A549 (cell line): ENCODE data around the gene NCOA7. TPM values are rescaled to one million over a fixed set of nuclear protein-coding genes. Genes with fewer than 3 reads are reported as not detected.

Source experiments
- ATAC-seq, 2 experiments: fragments of 200-7000 bp in 1 of 2; fragments of >200 bp in 1 of 2; cut with Nextera tagmentation in 1 of 2; cut with Tn5 transposase in 1 of 2; 3 replicates each; pipeline versions ENCODE4 v1.8.0 to v1.9.1; 2018 to 2020; ENCODE audit warnings: mild to moderate bottlenecking in 1 of 2, moderate library complexity in 1 of 2
- CTCF ChIA-PET: fragments of 300-600 bp; sonication (Branson Sonifier 250); formaldehyde crosslinking; extraction: SDS; loops from one replicate; lab custom pipeline; 2021; ENCODE audit warnings: antibody characterized with exemption, inconsistent platforms; lab: Yijun Ruan, JAX
- POLR2A ChIA-PET: fragments of 350-600 bp; formaldehyde crosslinking; extraction: SDS; loops from one replicate; lab custom pipeline; 2021; ENCODE audit warnings: antibody characterized with exemption, inconsistent platforms; lab: Yijun Ruan, JAX
- DNase-seq, 2 experiments: peaks; one replicate each; pipeline versions ENCODE4 v3.0.0 to v3.0.0-alpha.2; 2011 to 2016; ENCODE audit warnings: low read depth in 1 of 2, low spot score in 1 of 2
- FAIRE-seq: peaks from 2 replicates; lab custom pipeline; 2011; peaks lifted over from hg19 to GRCh38; lab: Jason Lieb, UNC
- H3K27ac ChIP-seq, 2 experiments: fragments of >200 bp; sonication (Bioruptor Twin); formaldehyde crosslinking; 3 replicates each; pipeline ENCODE4 v1.5.1; 2016 to 2017
- H3K4me1 ChIP-seq: fragments of >200 bp; sonication (Bioruptor Twin); formaldehyde crosslinking; 3 replicates; pipeline ENCODE4 v1.6.1; 2016
- H3K4me2 ChIP-seq: fragments of >200 bp; sonication (Bioruptor Twin); formaldehyde crosslinking; 3 replicates; pipeline ENCODE4 v1.6.1; 2016
- H3K4me3 ChIP-seq: fragments of >200 bp; sonication (Bioruptor Twin); formaldehyde crosslinking; 3 replicates; pipeline ENCODE4 v1.5.1; 2016
- H3K9me3 ChIP-seq: fragments of >200 bp; sonication (Bioruptor Twin); formaldehyde crosslinking; 3 replicates; pipeline ENCODE4 v1.6.1; 2016
- BHLHE40 ChIP-seq: IDR thresholded peaks from 2 replicates; pipeline ENCODE4 v1.6.1; 2012; ENCODE audit warnings: low read depth, low read length, inconsistent platforms
- CBX8 ChIP-seq: fragments of 200-600 bp; sonication (generic); IDR thresholded peaks from 2 replicates; pipeline ENCODE4 v1.6.1; 2016
- CEBPB ChIP-seq, 2 experiments: fragments of >200 bp in 1 of 2; sonication (Bioruptor Twin) in 1 of 2; formaldehyde crosslinking in 1 of 2; IDR thresholded peaks; 2 replicates each; pipeline ENCODE4 v1.6.1; 2012 to 2016
- CHD2 ChIP-seq: fragments of 150-350 bp; IDR thresholded peaks from 2 replicates; pipeline ENCODE4 v1.6.1; 2014; ENCODE audit warnings: low read length; ENCODE audit not compliant: partially characterized antibody
- CHD4 ChIP-seq: fragments of 200-600 bp; sonication (generic); IDR thresholded peaks from 2 replicates; pipeline ENCODE4 v1.6.1; 2016; ENCODE audit warnings: antibody characterized with exemption, mild to moderate bottlenecking, borderline replicate concordance
- EHF ChIP-seq: fragments of 250-450 bp; sonication (Bioruptor Pico); IDR thresholded peaks from 2 replicates; pipeline ENCODE4 v1.5.0; 2020; ENCODE audit warnings: mild to moderate bottlenecking
- EHMT2 ChIP-seq: fragments of 200-600 bp; sonication (generic); IDR thresholded peaks from 2 replicates; pipeline ENCODE4 v1.6.1; 2016; ENCODE audit warnings: antibody characterized with exemption, low read depth, mild to moderate bottlenecking, moderate library complexity
- EP300 ChIP-seq, 2 experiments: fragments of >200 bp; sonication (Bioruptor Twin); formaldehyde crosslinking; IDR thresholded peaks; 2 replicates in 1 of 2; 3 replicates in 1 of 2; pipeline ENCODE4 v1.6.1; 2016 to 2017
- ESRRA ChIP-seq: fragments of 150-350 bp; IDR thresholded peaks from 2 replicates; pipeline ENCODE4 v1.6.1; 2014; ENCODE audit warnings: mild to moderate bottlenecking, low read length, borderline replicate concordance
- FOXS1 ChIP-seq: fragments of 250-450 bp; sonication (Bioruptor Pico); IDR thresholded peaks from 2 replicates; pipeline ENCODE4 v1.5.0; 2020; ENCODE audit warnings: mild to moderate bottlenecking, moderate library complexity
- GATA3 ChIP-seq: IDR thresholded peaks from 2 replicates; pipeline ENCODE4 v1.6.1; 2012; ENCODE audit warnings: borderline replicate concordance
- HDAC2 ChIP-seq: fragments of 200-600 bp; sonication (generic); IDR thresholded peaks from 2 replicates; pipeline ENCODE4 v1.6.1; 2016
- HOXB13 ChIP-seq: fragments of 250-450 bp; sonication (Bioruptor Pico); IDR thresholded peaks from 2 replicates; pipeline ENCODE4 v1.5.0; 2020; ENCODE audit warnings: low read depth, mild to moderate bottlenecking, moderate library complexity
- HOXB5 ChIP-seq: fragments of 250-450 bp; sonication (Bioruptor Pico); IDR thresholded peaks from 2 replicates; pipeline ENCODE4 v1.5.0; 2020; ENCODE audit warnings: mild to moderate bottlenecking, moderate library complexity
- JUNB ChIP-seq: fragments of >200 bp; sonication (Bioruptor Twin); formaldehyde crosslinking; IDR thresholded peaks from 2 replicates; pipeline ENCODE4 v1.6.1; 2016
- KDM5A ChIP-seq: fragments of 200-600 bp; sonication (generic); IDR thresholded peaks from 2 replicates; pipeline ENCODE4 v1.6.1; 2016; ENCODE audit warnings: antibody characterized with exemption, mild to moderate bottlenecking
- MAZ ChIP-seq: fragments of 150-350 bp; IDR thresholded peaks from 2 replicates; pipeline ENCODE4 v1.6.1; 2014; ENCODE audit warnings: antibody characterized with exemption, low read depth, low read length, borderline replicate concordance
- NPAS2 ChIP-seq: fragments of 250-450 bp; sonication (Bioruptor Pico); IDR thresholded peaks from 2 replicates; pipeline ENCODE4 v1.8.0; 2022; ENCODE audit warnings: mild to moderate bottlenecking, moderate library complexity, borderline replicate concordance
- POLR2AphosphoS2 ChIP-seq: conservative IDR thresholded peaks from 2 replicates; pipeline ENCODE4 v1.6.1; 2012; ENCODE audit warnings: low read length, improper control_type of control experiment, inconsistent platforms
- RFX5 ChIP-seq: fragments of 450-650 bp; IDR thresholded peaks from 2 replicates; pipeline ENCODE4 v1.7.1; 2014; ENCODE audit warnings: antibody characterized with exemption, mild to moderate bottlenecking, moderate library complexity
- TFCP2L1 ChIP-seq: fragments of 250-450 bp; sonication (Bioruptor Pico); IDR thresholded peaks from 2 replicates; pipeline ENCODE4 v1.5.0; 2021; ENCODE audit warnings: mild to moderate bottlenecking
- TP53 ChIP-seq: fragments of 250-450 bp; sonication (Bioruptor Pico); IDR thresholded peaks from 2 replicates; pipeline ENCODE4 v1.5.0; 2021; ENCODE audit warnings: mild to moderate bottlenecking, moderate library complexity
- WGBS: methylation state at CpG from one replicate; pipeline ENCODE4 v1.1.6; 2017; ENCODE audit errors: missing lambda C conversion rate; 5-methylcytosine and 5-hydroxymethylcytosine counted together
- polyA plus RNA-seq, 4 experiments: library from polyadenylated mRNA; depleted of rRNA in 3 of 4; stranded (reverse); fragments of >200 nt; fragmentation: RNase III in 1 of 4; extraction: RNeasy Plus Mini Kit Qiagen cat#74134 plus additional on column Dnase treatment in 1 of 4; gene quantifications; 2 replicates in 3 of 4; 3 replicates in 1 of 4; pipeline ENCODE4 v1.2.3, GENCODE V29; 2011 to 2017
- TF ChIP-seq, protein P1 (sequence below): fragments of 200-600 bp; sonication (generic); IDR thresholded peaks from 2 replicates; pipeline ENCODE4 v1.6.1; 2016; ENCODE audit warnings: antibody characterized with exemption, mild to moderate bottlenecking, moderate library complexity
- TF ChIP-seq, protein P2 (sequence below): fragments of >200 bp; sonication (Bioruptor Twin); formaldehyde crosslinking; IDR thresholded peaks from 3 replicates; pipeline ENCODE4 v1.6.1; 2016
- TF ChIP-seq, protein P3 (sequence below): fragments of 450-650 bp; IDR thresholded peaks from 2 replicates; pipeline ENCODE4 v1.6.1; 2014; ENCODE audit warnings: antibody characterized with exemption
- TF ChIP-seq, protein P4 (sequence below): IDR thresholded peaks from 2 replicates; pipeline ENCODE4 v1.6.1; 2012; ENCODE audit warnings: low read depth, borderline replicate concordance
- TF ChIP-seq, protein P5 (sequence below): IDR thresholded peaks from 2 replicates; pipeline ENCODE4 v1.6.1; 2012
- TF ChIP-seq, protein P6 (sequence below): fragments of 250-450 bp; sonication (Bioruptor Pico); IDR thresholded peaks from 2 replicates; pipeline ENCODE4 v1.5.0; 2021; ENCODE audit warnings: mild to moderate bottlenecking, moderate library complexity, borderline replicate concordance
- TF ChIP-seq, protein P7 (sequence below): fragments of >200 bp; sonication (Bioruptor Twin); formaldehyde crosslinking; IDR thresholded peaks from 2 replicates; pipeline ENCODE4 v1.6.1; 2016

NCOA7 gene
- polyA plus RNA-seq, 2 of the 4 experiments (the other 2 are of a cell fraction), result 66.4 to 195 TPM

DNA sequence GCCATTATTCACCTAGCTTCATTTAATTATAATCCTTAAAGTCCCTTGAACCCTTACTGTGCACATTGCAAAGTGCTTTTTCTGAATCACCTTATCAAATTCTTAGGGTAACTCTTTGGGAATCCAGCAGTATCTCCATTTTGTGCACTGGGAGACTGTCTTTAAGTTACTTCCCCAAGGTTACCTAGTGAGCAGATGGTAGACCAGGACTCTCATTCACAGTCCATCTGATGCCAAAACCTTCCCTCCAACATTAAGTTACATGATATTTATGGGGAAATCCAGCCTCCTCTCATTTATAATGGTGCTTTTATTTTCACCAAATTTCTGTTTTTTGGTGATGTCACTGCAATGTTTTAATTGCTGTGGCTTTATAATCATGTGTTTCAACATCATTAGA, 75.7 kb downstream of the NCOA7 start:
- no peak for ATAC-seq
- TF ChIP-seq, protein P1, sequence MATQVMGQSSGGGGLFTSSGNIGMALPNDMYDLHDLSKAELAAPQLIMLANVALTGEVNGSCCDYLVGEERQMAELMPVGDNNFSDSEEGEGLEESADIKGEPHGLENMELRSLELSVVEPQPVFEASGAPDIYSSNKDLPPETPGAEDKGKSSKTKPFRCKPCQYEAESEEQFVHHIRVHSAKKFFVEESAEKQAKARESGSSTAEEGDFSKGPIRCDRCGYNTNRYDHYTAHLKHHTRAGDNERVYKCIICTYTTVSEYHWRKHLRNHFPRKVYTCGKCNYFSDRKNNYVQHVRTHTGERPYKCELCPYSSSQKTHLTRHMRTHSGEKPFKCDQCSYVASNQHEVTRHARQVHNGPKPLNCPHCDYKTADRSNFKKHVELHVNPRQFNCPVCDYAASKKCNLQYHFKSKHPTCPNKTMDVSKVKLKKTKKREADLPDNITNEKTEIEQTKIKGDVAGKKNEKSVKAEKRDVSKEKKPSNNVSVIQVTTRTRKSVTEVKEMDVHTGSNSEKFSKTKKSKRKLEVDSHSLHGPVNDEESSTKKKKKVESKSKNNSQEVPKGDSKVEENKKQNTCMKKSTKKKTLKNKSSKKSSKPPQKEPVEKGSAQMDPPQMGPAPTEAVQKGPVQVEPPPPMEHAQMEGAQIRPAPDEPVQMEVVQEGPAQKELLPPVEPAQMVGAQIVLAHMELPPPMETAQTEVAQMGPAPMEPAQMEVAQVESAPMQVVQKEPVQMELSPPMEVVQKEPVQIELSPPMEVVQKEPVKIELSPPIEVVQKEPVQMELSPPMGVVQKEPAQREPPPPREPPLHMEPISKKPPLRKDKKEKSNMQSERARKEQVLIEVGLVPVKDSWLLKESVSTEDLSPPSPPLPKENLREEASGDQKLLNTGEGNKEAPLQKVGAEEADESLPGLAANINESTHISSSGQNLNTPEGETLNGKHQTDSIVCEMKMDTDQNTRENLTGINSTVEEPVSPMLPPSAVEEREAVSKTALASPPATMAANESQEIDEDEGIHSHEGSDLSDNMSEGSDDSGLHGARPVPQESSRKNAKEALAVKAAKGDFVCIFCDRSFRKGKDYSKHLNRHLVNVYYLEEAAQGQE, result no peak
- TF ChIP-seq RFX5, result no peak
- TF ChIP-seq EHMT2, result no peak
- TF ChIP-seq, protein P2, sequence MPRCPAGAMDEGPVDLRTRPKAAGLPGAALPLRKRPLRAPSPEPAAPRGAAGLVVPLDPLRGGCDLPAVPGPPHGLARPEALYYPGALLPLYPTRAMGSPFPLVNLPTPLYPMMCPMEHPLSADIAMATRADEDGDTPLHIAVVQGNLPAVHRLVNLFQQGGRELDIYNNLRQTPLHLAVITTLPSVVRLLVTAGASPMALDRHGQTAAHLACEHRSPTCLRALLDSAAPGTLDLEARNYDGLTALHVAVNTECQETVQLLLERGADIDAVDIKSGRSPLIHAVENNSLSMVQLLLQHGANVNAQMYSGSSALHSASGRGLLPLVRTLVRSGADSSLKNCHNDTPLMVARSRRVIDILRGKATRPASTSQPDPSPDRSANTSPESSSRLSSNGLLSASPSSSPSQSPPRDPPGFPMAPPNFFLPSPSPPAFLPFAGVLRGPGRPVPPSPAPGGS, result no peak
- TF ChIP-seq POLR2AphosphoS2, result no peak
- no peak for TF ChIP-seq CHD4
- TF ChIP-seq, all 56 proteins: peak for 0
- CTCF ChIA-PET, result interaction anchor here (1.0 kb wide), 1 partner anchor 99 kb away, joined by 3 read pairs; no protein-coding TSS in a partner anchor

DNA sequence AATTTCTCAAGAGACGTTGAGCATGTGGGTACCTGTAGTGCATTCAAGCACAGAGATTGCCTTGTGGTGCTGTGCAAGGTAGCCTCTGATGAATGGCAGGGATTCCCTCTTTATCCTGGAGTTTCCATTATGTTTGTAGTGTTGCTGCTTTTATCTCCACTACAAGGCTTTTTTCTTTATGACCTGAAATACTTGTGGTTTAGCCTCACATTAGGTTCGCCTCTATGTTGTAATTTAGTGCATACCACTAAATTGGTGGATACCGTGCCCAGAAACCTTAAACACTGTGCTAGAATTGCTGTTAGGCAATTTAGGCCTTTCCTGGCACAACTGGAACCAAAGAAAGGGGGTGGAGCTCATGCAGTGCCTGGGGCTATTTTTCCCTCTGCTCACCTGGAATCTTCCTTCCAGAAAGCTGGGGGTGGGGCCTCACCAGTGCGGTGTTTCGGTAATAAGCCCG, 76.8 kb downstream of the NCOA7 start:
- peak overlapping the region; percentile 36 for H3K4me2 ChIP-seq

More for the DNA sequence above, 75.7 kb downstream of the NCOA7 start:
- Histone ChIP-seq H3K4me1 (peaks cover 34% of the 10 kb centered on the region), H3K9me3 (no peaks in the 10 kb centered on the region), H3K4me2 (no peak overlapping the region), H3K4me3 (no peak overlapping the region), H3K27ac (0 out of 6 replicates have a peak overlapping the region, but pooled peaks of 1 of the 2 experiments have one; percentile 33)
- POLR2A ChIA-PET, result no interaction called here
- DNase-seq (no peak), FAIRE-seq (no peak)

DNA sequence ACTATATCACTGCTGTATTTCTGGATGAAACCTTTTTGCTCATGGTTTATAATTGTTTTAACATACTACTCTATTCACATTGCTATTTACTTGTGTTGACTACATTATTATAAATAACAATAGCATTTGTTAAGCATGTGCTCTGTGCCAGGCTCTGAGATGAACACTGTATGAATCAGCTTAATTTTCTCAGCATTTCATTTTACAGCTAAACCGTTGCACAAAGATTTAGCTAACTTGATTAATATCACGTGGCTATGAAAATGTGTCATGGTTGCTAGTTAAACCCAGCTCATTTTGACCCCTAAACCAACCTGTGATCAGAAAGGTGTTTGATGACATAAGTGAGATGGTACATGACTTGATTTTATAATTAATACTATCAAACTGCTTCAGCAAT, 77.5 kb downstream of the NCOA7 start:
- ATAC-seq, result no peak
- 71% methylated on average over 2 of the region's 2 CpGs for WGBS
- POLR2A ChIA-PET, result no interaction called here
- no peak overlapping the region for H3K4me2 ChIP-seq
- CTCF ChIA-PET, result interaction anchor here (0.9 kb wide), 2 partner anchors 11 to 554 kb away, joined by 3 to 7 read pairs; no protein-coding TSS in a partner anchor
- no peaks in the 10 kb centered on the region for H3K9me3 ChIP-seq
- no peak overlapping the region for H3K4me3 ChIP-seq
- DNase-seq, result no peak
- H3K27ac ChIP-seq, result peak overlapping the region in 1 of 2 experiments; percentile 48; a peak in 2 of 6 replicates
- peaks cover 52% of the 10 kb centered on the region for H3K4me1 ChIP-seq
- no peak for FAIRE-seq
- TF ChIP-seq FOXS1 (CRISPR knock-in tag), result no peak
- no peak for TF ChIP-seq GATA3
- TF ChIP-seq CHD4, result no peak
- TF ChIP-seq, protein P3, sequence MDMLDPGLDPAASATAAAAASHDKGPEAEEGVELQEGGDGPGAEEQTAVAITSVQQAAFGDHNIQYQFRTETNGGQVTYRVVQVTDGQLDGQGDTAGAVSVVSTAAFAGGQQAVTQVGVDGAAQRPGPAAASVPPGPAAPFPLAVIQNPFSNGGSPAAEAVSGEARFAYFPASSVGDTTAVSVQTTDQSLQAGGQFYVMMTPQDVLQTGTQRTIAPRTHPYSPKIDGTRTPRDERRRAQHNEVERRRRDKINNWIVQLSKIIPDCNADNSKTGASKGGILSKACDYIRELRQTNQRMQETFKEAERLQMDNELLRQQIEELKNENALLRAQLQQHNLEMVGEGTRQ, result no peak
- TF ChIP-seq TP53 (CRISPR knock-in tag), result no peak
- TF ChIP-seq, protein P4, sequence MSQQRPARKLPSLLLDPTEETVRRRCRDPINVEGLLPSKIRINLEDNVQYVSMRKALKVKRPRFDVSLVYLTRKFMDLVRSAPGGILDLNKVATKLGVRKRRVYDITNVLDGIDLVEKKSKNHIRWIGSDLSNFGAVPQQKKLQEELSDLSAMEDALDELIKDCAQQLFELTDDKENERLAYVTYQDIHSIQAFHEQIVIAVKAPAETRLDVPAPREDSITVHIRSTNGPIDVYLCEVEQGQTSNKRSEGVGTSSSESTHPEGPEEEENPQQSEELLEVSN, result no peak
- TF ChIP-seq CBX8, result no peak
- no peak for TF ChIP-seq JUNB
- TF ChIP-seq CEBPB (IDR thresholded peaks at IDR 0.05), result no peak
- TF ChIP-seq, protein P5, sequence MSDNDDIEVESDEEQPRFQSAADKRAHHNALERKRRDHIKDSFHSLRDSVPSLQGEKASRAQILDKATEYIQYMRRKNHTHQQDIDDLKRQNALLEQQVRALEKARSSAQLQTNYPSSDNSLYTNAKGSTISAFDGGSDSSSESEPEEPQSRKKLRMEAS, result no peak
- TF ChIP-seq ESRRA, result no peak
- TF ChIP-seq, protein P6, sequence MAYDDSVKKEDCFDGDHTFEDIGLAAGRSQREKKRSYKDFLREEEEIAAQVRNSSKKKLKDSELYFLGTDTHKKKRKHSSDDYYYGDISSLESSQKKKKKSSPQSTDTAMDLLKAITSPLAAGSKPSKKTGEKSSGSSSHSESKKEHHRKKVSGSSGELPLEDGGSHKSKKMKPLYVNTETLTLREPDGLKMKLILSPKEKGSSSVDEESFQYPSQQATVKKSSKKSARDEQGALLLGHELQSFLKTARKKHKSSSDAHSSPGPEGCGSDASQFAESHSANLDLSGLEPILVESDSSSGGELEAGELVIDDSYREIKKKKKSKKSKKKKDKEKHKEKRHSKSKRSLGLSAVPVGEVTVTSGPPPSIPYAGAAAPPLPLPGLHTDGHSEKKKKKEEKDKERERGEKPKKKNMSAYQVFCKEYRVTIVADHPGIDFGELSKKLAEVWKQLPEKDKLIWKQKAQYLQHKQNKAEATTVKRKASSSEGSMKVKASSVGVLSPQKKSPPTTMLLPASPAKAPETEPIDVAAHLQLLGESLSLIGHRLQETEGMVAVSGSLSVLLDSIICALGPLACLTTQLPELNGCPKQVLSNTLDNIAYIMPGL (CRISPR knock-in tag), result no peak

More for the DNA sequence above, 76.8 kb downstream of the NCOA7 start:
- H3K4me3 ChIP-seq, result no peak overlapping the region
- no peak for TF ChIP-seq TFCP2L1 (CRISPR knock-in tag)
- TF ChIP-seq NPAS2, result no peak
- TF ChIP-seq CHD2, result no peak
- no peak for TF ChIP-seq KDM5A
- no peak for TF ChIP-seq HDAC2
- TF ChIP-seq, protein P7, sequence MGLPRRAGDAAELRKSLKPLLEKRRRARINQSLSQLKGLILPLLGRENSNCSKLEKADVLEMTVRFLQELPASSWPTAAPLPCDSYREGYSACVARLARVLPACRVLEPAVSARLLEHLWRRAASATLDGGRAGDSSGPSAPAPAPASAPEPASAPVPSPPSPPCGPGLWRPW, result no peak
- TF ChIP-seq EP300 (IDR thresholded peaks at IDR 0.05), result peak in 1 of 2 experiments; percentile 24; a peak in 1 of 5 replicates
- no peak for TF ChIP-seq EHMT2
- no peak for TF ChIP-seq HOXB13 (CRISPR knock-in tag)
- TF ChIP-seq BHLHE40, result no peak
- no peak for TF ChIP-seq MAZ
- TF ChIP-seq HOXB5 (CRISPR knock-in tag), result no peak
- TF ChIP-seq CEBPB (IDR thresholded peaks at IDR 0.05), result 0 out of 4 replicates have a peak, but pooled peaks of 1 of the 2 experiments have one; percentile 56
- TF ChIP-seq EHF (CRISPR knock-in tag), result no peak
- TF ChIP-seq, protein P3, result no peak
- peaks cover 45% of the 10 kb centered on the region for H3K4me1 ChIP-seq
- H3K27ac ChIP-seq, result peak overlapping the region in 1 of 2 experiments; percentile 31; a peak in 4 of 6 replicates
- DNase-seq (peak in 1 of 2 experiments; percentile 37), ATAC-seq (peak in 1 of 2 experiments; percentile 30; a peak in 1 of 6 replicates), FAIRE-seq (no peak)
- 60% methylated on average over 6 of the region's 6 CpGs for WGBS
- ChIA-PET POLR2A (no interaction called here), CTCF (interaction anchor here (0.9 kb wide), 2 partner anchors 10 to 553 kb away, joined by 3 to 7 read pairs; no protein-coding TSS in a partner anchor)
- no peaks in the 10 kb centered on the region for H3K9me3 ChIP-seq
